ENCODE measurements around the gene CEP170B.

Gene CEP170B

DNA sequence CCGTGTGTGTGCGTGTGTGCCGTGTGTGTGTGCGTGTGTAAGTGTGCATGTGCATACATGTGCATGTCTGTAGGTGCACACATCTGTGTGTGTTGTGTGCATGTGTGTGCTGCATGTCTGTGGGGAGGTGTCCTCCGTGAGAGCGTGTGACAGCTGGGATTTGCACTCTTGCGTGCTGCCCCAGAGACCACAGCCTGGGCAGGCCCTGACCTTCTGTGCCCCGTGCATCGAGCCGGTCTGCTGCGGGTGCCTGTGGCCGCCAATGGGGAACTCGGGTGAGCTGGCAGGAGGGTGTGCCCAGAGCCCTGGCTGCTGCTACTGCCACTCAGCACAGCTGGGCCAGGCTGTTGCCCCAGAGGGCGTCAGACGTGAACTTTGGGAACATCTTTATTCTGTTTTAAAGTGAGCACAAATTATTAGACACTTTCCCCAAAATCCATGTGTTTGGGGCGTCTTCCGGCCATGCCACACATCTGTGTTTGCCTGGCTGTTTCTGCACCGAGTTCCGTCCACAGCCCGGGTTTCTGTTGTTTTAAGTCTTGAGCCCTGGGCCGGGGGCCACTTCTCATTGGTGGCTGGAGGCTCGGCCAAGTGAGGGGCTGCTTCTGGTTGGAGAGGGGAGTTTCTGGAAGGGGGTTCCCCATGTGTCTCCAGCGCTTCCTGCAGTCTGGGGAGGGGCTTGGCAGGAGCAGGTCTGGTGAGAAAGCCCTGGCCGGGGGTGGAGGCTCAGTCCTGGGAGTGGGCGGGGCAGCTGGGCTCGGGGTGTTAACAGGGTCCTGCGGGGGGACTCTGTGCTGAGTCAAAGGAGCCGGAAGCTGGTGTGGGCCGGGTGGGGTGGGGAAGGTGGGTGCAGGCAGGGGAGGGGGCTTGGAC is 7.6 kb downstream of the CEP170B start:
- TF ChIP-seq, protein P1, sequence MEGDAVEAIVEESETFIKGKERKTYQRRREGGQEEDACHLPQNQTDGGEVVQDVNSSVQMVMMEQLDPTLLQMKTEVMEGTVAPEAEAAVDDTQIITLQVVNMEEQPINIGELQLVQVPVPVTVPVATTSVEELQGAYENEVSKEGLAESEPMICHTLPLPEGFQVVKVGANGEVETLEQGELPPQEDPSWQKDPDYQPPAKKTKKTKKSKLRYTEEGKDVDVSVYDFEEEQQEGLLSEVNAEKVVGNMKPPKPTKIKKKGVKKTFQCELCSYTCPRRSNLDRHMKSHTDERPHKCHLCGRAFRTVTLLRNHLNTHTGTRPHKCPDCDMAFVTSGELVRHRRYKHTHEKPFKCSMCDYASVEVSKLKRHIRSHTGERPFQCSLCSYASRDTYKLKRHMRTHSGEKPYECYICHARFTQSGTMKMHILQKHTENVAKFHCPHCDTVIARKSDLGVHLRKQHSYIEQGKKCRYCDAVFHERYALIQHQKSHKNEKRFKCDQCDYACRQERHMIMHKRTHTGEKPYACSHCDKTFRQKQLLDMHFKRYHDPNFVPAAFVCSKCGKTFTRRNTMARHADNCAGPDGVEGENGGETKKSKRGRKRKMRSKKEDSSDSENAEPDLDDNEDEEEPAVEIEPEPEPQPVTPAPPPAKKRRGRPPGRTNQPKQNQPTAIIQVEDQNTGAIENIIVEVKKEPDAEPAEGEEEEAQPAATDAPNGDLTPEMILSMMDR (IDR thresholded peaks at IDR 0.05; ENCODE audit: borderline replicate concordance, insufficient read depth, low read depth, low read length): no peak
- H3K4me3 ChIP-seq (ENCODE audit: low read depth, low read length): no peak overlapping the region

DNA sequence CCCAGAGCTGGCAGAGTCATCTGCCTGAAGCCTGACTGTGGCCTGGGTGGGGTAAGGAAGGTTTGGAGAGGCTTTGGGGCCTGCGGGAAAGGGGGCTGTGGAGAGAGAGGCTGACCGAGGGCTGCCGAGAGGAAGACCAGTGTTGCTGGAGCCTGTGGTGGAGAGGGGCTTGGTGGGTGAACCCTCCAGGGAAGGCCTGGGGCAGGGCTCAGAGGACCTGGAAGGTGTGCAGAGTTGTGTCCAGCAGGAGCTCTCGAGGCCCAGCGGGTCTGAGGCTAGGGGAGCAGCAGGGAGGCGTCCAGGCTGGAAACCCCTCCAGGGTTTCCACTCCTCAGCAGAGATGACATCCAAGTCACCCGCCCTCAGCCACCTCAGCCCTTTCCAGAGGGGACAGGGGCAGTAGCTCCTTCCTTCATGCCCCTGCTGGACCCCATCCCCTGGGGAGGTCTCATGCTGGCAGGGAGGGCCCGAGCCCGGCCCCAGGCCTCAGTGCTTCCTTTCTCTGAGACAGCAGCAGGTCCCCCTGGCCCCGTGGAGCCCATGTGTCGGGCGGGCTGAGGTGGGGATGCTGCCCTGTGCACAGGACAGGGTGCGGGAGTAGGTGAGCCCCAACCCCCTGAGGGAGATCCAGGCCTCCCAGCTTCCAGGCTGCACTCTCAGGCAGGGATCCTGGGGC is 8.4 kb downstream of the CEP170B start:
- TF ChIP-seq, protein P1 (IDR thresholded peaks at IDR 0.05; ENCODE audit: borderline replicate concordance, insufficient read depth, low read depth, low read length): no peak

DNA sequence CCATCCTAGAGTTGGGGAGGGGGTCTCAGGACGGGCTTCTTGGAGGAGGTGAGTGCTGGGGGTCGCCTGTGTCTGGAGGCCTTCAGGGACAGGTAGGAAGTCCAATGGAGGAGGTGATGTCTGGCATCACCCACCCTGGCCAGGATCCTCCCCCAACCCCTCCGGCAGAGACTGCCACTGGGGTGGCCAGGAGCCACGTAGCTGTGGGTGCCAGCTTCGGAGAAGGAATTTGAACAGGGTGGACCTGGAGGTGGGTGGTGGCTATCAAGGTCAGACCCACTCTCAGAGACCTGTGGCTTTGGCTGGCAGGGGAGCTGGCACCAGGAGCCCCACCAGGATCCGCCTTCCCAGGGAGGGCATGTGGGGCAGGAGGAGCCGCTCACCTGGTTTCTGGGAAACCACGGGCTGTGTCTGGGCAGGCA is 9.1 kb downstream of the CEP170B start:
- TF ChIP-seq, protein P1 (IDR thresholded peaks at IDR 0.05; ENCODE audit: borderline replicate concordance, insufficient read depth, low read depth, low read length): no peak
- H3K4me3 ChIP-seq (ENCODE audit: low read depth, low read length): no peak overlapping the region

More for the DNA sequence above, 8.4 kb downstream of the CEP170B start:
- H3K4me3 ChIP-seq (ENCODE audit: low read depth, low read length): no peak overlapping the region

DNA sequence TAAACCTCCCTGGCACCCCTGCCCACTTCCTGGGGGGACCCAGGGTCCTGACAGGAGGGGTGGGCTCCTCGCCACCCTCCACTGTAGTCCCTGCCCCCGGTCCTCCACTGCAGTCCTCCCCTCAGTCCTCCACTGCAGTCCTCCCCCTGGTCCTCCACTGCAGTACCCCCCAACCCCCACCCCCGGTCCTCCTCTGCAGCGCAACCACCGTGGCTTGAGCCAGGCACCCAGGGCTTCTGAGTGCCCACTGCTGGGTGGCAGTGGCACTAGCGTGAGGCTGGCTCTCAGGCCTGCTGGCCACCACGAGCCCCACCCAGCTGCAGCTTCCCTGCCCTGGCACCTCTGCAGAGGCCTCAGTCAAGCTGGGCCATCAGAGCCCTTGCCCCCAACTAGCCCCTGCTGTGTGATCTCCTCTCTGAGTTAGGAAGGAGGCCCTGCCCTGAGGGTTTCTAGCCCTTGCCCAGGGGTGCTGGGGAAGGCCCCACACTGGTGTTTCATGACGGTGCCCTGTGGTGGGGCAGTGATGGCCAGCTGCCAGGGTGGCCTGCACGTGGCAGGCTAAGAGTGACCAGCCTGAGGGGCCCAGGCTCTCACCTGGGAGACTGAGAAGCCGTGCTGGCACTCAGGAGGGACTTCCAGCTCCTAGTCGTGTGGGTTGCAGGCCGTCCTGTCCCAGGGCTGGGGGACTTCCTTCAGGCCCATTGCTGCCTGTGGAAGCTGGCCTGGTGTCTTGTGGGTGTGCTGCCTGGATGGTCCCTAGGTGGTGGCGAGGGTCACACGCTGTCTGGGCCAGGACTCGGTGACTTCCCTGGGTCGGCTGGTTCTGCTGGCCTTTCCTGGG is 9.7 kb downstream of the CEP170B start:
- TF ChIP-seq, protein P1 (IDR thresholded peaks at IDR 0.05; ENCODE audit: borderline replicate concordance, insufficient read depth, low read depth, low read length): no peak
- H3K4me3 ChIP-seq (ENCODE audit: low read depth, low read length): no peak overlapping the region

DNA sequence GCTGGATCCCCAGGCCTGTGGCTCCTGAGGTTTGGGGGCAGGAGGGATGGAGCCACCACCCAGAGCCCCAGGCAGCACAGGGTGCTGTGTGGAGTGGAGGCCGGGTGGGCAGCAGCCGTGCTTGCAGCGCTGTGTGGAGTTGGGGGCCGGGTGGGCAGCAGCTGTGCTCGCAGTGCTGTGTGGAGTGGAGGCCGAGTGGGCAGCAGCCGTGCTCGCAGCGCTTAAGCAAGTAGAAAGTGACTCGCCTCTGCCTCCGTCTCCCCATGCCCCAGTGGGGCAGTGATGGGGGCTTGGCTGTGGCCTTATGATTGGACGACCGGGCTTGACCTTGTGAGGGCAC is 10.3 kb downstream of the CEP170B start:
- TF ChIP-seq, protein P1 (IDR thresholded peaks at IDR 0.05; ENCODE audit: borderline replicate concordance, insufficient read depth, low read depth, low read length): no peak
- H3K4me3 ChIP-seq (ENCODE audit: low read depth, low read length): no peak overlapping the region

DNA sequence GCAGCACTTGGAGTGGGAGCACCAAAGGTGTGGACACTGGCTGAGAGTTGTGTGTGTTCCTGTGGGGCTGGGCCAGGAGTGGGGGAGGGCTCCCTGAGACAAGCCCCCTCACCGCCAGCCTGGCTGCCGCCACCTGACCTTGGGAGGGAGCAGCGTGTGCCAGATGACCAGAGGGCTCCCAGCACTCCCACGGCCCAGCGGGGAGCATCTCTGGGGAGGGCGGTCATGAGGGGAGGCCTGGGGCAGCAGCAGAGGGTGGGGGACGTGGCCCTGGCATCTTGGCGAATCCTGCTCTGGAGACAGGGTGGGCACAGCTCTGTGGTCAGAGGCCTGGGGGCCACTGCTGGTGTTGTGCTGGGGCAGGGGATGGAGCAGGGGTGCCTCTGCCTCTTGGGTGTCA is 10.7 kb downstream of the CEP170B start:
- TF ChIP-seq, protein P1 (IDR thresholded peaks at IDR 0.05; ENCODE audit: borderline replicate concordance, insufficient read depth, low read depth, low read length): no peak
- H3K4me3 ChIP-seq (ENCODE audit: low read depth, low read length): no peak overlapping the region
